ENCODE data around the gene LINC01488.

LINC01488 gene

DNA sequence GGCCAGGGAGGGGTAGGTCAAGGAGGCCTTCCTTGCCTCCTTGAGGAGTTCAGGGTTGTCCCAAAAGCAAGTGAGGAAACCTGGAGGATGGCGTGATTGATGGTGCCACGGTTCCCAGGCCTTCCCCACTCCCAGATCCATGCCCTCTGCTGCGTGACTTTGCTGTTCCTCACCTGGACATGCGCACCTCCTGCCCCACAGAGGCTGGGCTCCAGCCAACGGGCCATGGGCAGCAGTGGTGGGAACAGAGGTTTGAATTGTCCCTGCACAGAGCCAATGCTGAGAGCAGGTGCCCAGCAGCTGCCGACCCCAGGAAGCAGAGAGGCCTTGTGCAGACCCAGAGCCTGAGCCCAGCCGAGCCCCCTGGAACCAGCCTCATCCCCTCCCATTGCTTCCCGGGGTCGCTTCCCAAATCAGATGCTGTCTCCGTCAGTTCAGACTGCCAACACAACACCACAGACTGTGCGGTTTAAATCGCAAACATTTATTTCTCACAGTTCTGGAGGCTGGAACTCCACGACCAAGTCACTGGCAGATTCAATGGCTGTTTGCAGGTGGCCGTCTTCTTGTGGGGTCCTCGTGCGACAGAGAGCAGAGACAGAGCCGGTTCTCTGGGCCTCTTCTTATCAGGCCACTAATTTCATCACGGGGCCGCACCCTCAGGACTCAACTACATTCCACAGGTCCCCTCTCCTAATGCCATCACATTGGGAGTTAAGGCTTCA, 6.2 kb upstream of the LINC01488 start (continued):
- TF ChIP-seq ZNF366 (tag by site-specific recombination; conservative IDR thresholded peaks at IDR 0.05) = no peak
- TF ChIP-seq, protein P1, sequence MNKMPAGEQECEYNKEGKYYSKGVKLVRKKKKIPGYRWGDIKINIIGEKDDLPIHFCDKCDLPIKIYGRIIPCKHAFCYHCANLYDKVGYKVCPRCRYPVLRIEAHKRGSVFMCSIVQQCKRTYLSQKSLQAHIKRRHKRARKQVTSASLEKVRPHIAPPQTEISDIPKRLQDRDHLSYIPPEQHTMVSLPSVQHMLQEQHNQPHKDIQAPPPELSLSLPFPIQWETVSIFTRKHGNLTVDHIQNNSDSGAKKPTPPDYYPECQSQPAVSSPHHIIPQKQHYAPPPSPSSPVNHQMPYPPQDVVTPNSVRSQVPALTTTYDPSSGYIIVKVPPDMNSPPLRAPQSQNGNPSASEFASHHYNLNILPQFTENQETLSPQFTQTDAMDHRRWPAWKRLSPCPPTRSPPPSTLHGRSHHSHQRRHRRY (tag by site-specific recombination; IDR thresholded peaks at IDR 0.05) = no peak
- no peak for TF ChIP-seq ZNF146 (tag by site-specific recombination; IDR thresholded peaks at IDR 0.05)
- no peak for TF ChIP-seq ZEB2 (tag by site-specific recombination; IDR thresholded peaks at IDR 0.05)
- no peak for TF ChIP-seq ZNF571 (tag by site-specific recombination; IDR thresholded peaks at IDR 0.05)
- TF ChIP-seq KLF9 (tag by site-specific recombination; IDR thresholded peaks at IDR 0.05; ENCODE audit: low read depth) = no peak
- TF ChIP-seq ZNF202 (tag by site-specific recombination; IDR thresholded peaks at IDR 0.05; ENCODE audit: borderline replicate concordance) = no peak
- TF ChIP-seq MZF1 (tag by site-specific recombination; IDR thresholded peaks at IDR 0.05; ENCODE audit: borderline replicate concordance) = no peak
- TF ChIP-seq ZNF792 (tag by site-specific recombination; IDR thresholded peaks at IDR 0.05) = no peak
- TF ChIP-seq, protein P2, sequence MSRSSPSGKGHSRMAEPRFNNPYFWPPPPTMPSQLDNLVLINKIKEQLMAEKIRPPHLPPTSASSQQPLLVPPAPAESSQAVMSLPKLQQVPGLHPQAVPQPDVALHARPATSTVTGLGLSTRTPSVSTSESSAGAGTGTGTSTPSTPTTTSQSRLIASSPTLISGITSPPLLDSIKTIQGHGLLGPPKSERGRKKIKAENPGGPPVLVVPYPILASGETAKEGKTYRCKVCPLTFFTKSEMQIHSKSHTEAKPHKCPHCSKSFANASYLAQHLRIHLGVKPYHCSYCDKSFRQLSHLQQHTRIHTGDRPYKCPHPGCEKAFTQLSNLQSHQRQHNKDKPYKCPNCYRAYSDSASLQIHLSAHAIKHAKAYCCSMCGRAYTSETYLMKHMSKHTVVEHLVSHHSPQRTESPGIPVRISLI (tag by site-specific recombination; IDR thresholded peaks at IDR 0.05) = no peak

DNA sequence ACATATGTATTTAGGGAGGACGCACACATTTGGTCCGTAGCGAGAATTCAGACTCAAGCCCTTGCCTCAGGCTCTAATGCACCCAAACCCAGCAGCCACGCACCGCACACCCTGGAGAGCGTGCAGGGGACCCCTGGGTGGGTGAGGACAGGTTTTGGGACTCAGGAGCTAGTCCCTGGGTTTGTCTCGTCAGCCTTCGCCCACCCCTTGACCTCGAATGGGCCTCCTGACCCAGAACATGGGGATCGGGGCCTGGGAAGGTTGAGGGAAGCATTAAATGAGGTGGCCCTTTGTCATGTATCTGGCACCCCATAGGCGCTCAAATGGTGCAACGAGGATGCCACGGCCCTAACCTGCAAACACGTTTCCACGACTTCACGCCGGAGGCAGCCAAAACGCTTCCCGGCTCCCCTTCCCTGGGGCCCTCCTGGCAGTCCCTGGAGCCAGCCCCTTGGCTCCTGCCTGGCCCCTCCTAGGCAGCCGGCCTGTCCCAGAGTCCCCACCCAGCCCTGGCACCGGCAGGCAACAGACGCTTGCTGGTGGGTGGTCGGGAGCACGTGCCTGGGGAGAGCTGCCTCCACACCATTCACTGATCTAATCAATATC, 5.5 kb upstream of the LINC01488 start:
- CTCF ChIA-PET = no interaction called here
- POLR2A ChIA-PET = no interaction called here

DNA sequence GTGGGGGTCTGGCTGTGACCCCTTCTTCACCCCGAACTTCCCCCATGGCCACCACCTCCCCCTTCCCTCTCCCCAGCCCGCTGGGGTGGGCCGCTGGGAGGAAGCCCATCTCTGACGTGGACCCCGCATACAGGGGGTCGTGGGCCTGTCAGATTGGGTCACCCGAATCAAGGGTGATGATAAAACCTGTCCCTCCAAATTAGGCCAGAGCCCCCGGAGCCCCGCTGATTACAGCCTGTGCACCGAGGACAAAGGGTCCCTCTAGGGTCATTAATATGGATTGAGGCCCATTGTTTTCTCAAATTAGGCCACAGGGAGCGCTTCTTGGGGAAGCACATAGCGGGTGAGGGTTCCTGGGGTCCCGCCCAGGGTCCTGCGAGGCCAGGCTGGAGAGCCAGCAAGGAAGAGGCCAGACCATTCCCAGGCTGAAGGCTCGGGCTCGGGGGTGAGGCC, 4.9 kb upstream of the LINC01488 start:
- Histone ChIP-seq H3K4me1 (ENCODE audit: control insufficient read depth, insufficient read depth, low read length) (no peaks in the 10 kb centered on the region), H3K27ac (ENCODE audit: extremely low read depth, low read depth, low read length) (no peak overlapping the region), H3K9me3 (ENCODE audit: control insufficient read depth, insufficient read depth, low read depth, low read length) (no peaks in the 10 kb centered on the region), H3K36me3 (ENCODE audit: control insufficient read depth in 2 of 2, insufficient read depth in 1 of 2, low read length in 2 of 2) (no peaks in the 10 kb centered on the region), H3K4me3 (ENCODE audit: low read depth, low read length) (no peak overlapping the region)
- CTCF ChIA-PET = no interaction called here
- POLR2A ChIA-PET = no interaction called here
- no peak for TF ChIP-seq ZNF548 (tag by site-specific recombination; IDR thresholded peaks at IDR 0.05)
- TF ChIP-seq, protein P3, sequence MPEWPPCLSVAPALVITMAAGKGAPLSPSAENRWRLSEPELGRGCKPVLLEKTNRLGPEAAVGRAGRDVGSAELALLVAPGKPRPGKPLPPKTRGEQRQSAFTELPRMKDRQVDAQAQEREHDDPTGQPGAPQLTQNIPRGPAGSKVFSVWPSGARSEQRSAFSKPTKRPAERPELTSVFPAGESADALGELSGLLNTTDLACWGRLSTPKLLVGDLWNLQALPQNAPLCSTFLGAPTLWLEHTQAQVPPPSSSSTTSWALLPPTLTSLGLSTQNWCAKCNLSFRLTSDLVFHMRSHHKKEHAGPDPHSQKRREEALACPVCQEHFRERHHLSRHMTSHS (tag by site-specific recombination; IDR thresholded peaks at IDR 0.05) = no peak
- TF ChIP-seq ZNF792 (tag by site-specific recombination; IDR thresholded peaks at IDR 0.05) = no peak
- no peak for TF ChIP-seq ZNF624 (tag by site-specific recombination; IDR thresholded peaks at IDR 0.05)
- TF ChIP-seq RBAK (tag by site-specific recombination; IDR thresholded peaks at IDR 0.05) = no peak
- TF ChIP-seq ZNF707 (tag by site-specific recombination; IDR thresholded peaks at IDR 0.05) = no peak
- TF ChIP-seq ZSCAN30 (tag by site-specific recombination; IDR thresholded peaks at IDR 0.05) = no peak
- TF ChIP-seq, protein P4, sequence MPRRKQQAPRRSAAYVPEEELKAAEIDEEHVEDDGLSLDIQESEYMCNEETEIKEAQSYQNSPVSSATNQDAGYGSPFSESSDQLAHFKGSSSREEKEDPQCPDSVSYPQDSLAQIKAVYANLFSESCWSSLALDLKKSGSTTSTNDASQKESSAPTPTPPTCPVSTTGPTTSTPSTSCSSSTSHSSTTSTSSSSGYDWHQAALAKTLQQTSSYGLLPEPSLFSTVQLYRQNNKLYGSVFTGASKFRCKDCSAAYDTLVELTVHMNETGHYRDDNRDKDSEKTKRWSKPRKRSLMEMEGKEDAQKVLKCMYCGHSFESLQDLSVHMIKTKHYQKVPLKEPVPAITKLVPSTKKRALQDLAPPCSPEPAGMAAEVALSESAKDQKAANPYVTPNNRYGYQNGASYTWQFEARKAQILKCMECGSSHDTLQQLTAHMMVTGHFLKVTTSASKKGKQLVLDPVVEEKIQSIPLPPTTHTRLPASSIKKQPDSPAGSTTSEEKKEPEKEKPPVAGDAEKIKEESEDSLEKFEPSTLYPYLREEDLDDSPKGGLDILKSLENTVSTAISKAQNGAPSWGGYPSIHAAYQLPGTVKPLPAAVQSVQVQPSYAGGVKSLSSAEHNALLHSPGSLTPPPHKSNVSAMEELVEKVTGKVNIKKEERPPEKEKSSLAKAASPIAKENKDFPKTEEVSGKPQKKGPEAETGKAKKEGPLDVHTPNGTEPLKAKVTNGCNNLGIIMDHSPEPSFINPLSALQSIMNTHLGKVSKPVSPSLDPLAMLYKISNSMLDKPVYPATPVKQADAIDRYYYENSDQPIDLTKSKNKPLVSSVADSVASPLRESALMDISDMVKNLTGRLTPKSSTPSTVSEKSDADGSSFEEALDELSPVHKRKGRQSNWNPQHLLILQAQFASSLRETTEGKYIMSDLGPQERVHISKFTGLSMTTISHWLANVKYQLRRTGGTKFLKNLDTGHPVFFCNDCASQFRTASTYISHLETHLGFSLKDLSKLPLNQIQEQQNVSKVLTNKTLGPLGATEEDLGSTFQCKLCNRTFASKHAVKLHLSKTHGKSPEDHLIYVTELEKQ (tag by site-specific recombination; IDR thresholded peaks at IDR 0.05; ENCODE audit: borderline replicate concordance) = no peak
- TF ChIP-seq KLF7 (tag by site-specific recombination; IDR thresholded peaks at IDR 0.05; ENCODE audit: borderline replicate concordance) = no peak
- TF ChIP-seq ZNF501 (tag by site-specific recombination; IDR thresholded peaks at IDR 0.05) = no peak
- no peak for TF ChIP-seq ZNF777 (tag by site-specific recombination; IDR thresholded peaks at IDR 0.05; ENCODE audit: borderline replicate concordance)

More for the DNA sequence above, 5.5 kb upstream of the LINC01488 start:
- Histone ChIP-seq H3K9me3 (ENCODE audit: control insufficient read depth, insufficient read depth, low read depth, low read length) (no peaks in the 10 kb centered on the region), H3K27ac (ENCODE audit: extremely low read depth, low read depth, low read length) (no peak overlapping the region), H3K36me3 (ENCODE audit: control insufficient read depth in 2 of 2, insufficient read depth in 1 of 2, low read length in 2 of 2) (no peaks in the 10 kb centered on the region), H3K4me3 (ENCODE audit: low read depth, low read length) (no peak overlapping the region), H3K4me1 (ENCODE audit: control insufficient read depth, insufficient read depth, low read length) (no peaks in the 10 kb centered on the region)
- TF ChIP-seq ZNF830 (tag by site-specific recombination; IDR thresholded peaks at IDR 0.05; ENCODE audit: low read depth) = no peak
- TF ChIP-seq ZXDB (tag by site-specific recombination; IDR thresholded peaks at IDR 0.05) = no peak
- no peak for TF ChIP-seq GLIS1 (tag by site-specific recombination; IDR thresholded peaks at IDR 0.05)
- no peak for TF ChIP-seq ZNF548 (tag by site-specific recombination; IDR thresholded peaks at IDR 0.05)
- TF ChIP-seq ZNF184 (tag by site-specific recombination; IDR thresholded peaks at IDR 0.05) = no peak
- no peak for TF ChIP-seq GLI2 (tag by site-specific recombination; IDR thresholded peaks at IDR 0.05; ENCODE audit: borderline replicate concordance, low read depth)
- no peak for TF ChIP-seq ZNF391 (tag by site-specific recombination; IDR thresholded peaks at IDR 0.05; ENCODE audit: borderline replicate concordance, low read depth)
- TF ChIP-seq ZNF433 (tag by site-specific recombination; IDR thresholded peaks at IDR 0.05; ENCODE audit: low read depth) = no peak
- no peak for TF ChIP-seq SCRT1 (tag by site-specific recombination; IDR thresholded peaks at IDR 0.05; ENCODE audit: borderline replicate concordance)
- TF ChIP-seq, protein P5, sequence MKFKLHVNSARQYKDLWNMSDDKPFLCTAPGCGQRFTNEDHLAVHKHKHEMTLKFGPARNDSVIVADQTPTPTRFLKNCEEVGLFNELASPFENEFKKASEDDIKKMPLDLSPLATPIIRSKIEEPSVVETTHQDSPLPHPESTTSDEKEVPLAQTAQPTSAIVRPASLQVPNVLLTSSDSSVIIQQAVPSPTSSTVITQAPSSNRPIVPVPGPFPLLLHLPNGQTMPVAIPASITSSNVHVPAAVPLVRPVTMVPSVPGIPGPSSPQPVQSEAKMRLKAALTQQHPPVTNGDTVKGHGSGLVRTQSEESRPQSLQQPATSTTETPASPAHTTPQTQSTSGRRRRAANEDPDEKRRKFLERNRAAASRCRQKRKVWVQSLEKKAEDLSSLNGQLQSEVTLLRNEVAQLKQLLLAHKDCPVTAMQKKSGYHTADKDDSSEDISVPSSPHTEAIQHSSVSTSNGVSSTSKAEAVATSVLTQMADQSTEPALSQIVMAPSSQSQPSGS (tag by site-specific recombination; IDR thresholded peaks at IDR 0.05; ENCODE audit: low read depth) = no peak
- no peak for TF ChIP-seq ZNF596 (tag by site-specific recombination; IDR thresholded peaks at IDR 0.05)
- no peak for TF ChIP-seq GLI4 (tag by site-specific recombination; IDR thresholded peaks at IDR 0.05)
- no peak for TF ChIP-seq ZNF501 (tag by site-specific recombination; IDR thresholded peaks at IDR 0.05)
